Measurements from ENCODE around the gene FHAD1.
"Not testable (repeated sequence)": the region's sequence is repeated elsewhere in the genome, so short reads cannot be mapped to it uniquely, and the experiment has no call there.

DNA sequence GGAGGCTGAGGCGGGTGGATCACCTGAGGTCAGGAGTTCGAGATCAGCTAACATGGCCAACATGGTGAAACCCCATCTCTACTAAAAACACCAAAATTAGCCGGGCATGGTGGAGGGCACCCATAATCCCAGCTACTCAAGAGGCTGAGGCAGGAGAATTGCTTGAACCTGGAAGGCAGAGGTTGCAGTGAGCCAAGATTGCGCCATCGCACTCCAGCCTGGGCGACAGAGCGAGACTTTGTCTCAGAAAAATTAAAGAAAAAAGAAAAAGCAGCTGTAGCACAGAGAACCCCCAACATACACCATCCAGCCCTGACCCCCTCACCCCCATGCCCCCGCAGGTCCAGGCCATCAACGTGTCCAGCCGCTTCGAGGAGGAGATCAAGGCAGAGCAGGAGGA lies 181.2 kb downstream of the FHAD1 start:
- TF ChIP-seq, protein P1, sequence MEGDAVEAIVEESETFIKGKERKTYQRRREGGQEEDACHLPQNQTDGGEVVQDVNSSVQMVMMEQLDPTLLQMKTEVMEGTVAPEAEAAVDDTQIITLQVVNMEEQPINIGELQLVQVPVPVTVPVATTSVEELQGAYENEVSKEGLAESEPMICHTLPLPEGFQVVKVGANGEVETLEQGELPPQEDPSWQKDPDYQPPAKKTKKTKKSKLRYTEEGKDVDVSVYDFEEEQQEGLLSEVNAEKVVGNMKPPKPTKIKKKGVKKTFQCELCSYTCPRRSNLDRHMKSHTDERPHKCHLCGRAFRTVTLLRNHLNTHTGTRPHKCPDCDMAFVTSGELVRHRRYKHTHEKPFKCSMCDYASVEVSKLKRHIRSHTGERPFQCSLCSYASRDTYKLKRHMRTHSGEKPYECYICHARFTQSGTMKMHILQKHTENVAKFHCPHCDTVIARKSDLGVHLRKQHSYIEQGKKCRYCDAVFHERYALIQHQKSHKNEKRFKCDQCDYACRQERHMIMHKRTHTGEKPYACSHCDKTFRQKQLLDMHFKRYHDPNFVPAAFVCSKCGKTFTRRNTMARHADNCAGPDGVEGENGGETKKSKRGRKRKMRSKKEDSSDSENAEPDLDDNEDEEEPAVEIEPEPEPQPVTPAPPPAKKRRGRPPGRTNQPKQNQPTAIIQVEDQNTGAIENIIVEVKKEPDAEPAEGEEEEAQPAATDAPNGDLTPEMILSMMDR (IDR thresholded peaks at IDR 0.05; ENCODE audit: low read length), result not testable (repeated sequence)
- TF ChIP-seq EZH2 (optimal IDR thresholded peaks at IDR 0.05; ENCODE audit: low read depth, low read length); EZH2phosphoT487 (IDR thresholded peaks at IDR 0.05; ENCODE audit: low read length): not testable (repeated sequence)

Data from MM.1S (cell line).